ENCODE results near the gene STAT5B.
"Not testable (repeated sequence)": the region's sequence is repeated elsewhere in the genome, so short reads cannot be mapped to it uniquely, and the experiment has no call there.

STAT5B gene

GRCh38 chr17:42276359-42276608 is at the start of gene STAT5B:
Gene STAT5B (minus strand): TSS chr17:42276391. CDS start chr17:42232127, 44,264 bp downstream.
- peak; percentile 84 for DNase-seq

- DNase-seq = no peak
Measured at GRCh38 chr17:42325026-42325425, 48.8 kb upstream of the STAT5B start.

GRCh38 chr17:42323268-42323773 is 47.1 kb upstream of the STAT5B start:
- DNase-seq = no peak

GRCh38 chr17:42322382-42323267 is 46.4 kb upstream of the STAT5B start:
- DNase-seq = peak; percentile 95

GRCh38 chr17:42321555-42321954 is 45.4 kb upstream of the STAT5B start:
- no peak for DNase-seq

GRCh38 chr17:42317967-42318366 is 41.8 kb upstream of the STAT5B start:
- DNase-seq = not testable (repeated sequence)

GRCh38 chr17:42317266-42317845 is 41.2 kb upstream of the STAT5B start:
- DNase-seq = no peak

- DNase-seq = no peak
Measured at GRCh38 chr17:42316755-42317154, 40.6 kb upstream of the STAT5B start.

- DNase-seq = no peak
Measured at GRCh38 chr17:42315402-42316156, 39.4 kb upstream of the STAT5B start.

GRCh38 chr17:42313773-42314566 is 37.8 kb upstream of the STAT5B start:
- DNase-seq = no peak

- no peak for DNase-seq
Measured at GRCh38 chr17:42313389-42313772, 37.2 kb upstream of the STAT5B start.

- DNase-seq = peak; percentile 86
Measured at GRCh38 chr17:42312285-42313130, 36.3 kb upstream of the STAT5B start.

- DNase-seq = no peak
Measured at GRCh38 chr17:42312035-42312284, 35.8 kb upstream of the STAT5B start.

GRCh38 chr17:42311240-42312034 is 35.2 kb upstream of the STAT5B start:
- peak; percentile 83 for DNase-seq

- no peak for DNase-seq
Measured at GRCh38 chr17:42310787-42311215, 34.6 kb upstream of the STAT5B start.

GRCh38 chr17:42309986-42310786 is 34.0 kb upstream of the STAT5B start:
- no peak for DNase-seq

GRCh38 chr17:42309142-42309541 is 33.0 kb upstream of the STAT5B start:
- DNase-seq = no peak

- DNase-seq = no peak
Measured at GRCh38 chr17:42308446-42308845, 32.3 kb upstream of the STAT5B start.

GRCh38 chr17:42307362-42307927 is 31.3 kb upstream of the STAT5B start:
- DNase-seq = no peak

GRCh38 chr17:42306385-42306667 is 30.1 kb upstream of the STAT5B start:
- no peak for DNase-seq

All from right forelimb (tissue), 1 donor.